SK-N-DZ (cell line): ENCODE data around the gene KDM2A. TPM values are rescaled to one million over a fixed set of nuclear protein-coding genes. Genes with fewer than 3 reads are reported as not detected.

Experiments used
- DNase-seq: peaks from one replicate; pipeline ENCODE4 v3.0.0-alpha.2; 2015; ENCODE audit warnings: low spot score
- polyA plus RNA-seq, 2 experiments: library from polyadenylated mRNA; depleted of rRNA; stranded (reverse); fragments of >200 nt; gene quantifications; 2 replicates each; pipeline ENCODE4 v1.2.3, GENCODE V29; 2014

Gene KDM2A
- polyA plus RNA-seq (2014; cell fraction: cytosol; rRNA removed), result 11.9 and 12.6 TPM in 2 replicates
- 19.1 and 27.3 TPM in 2 replicates for polyA plus RNA-seq (2014; cell fraction: nucleus; rRNA removed)

- peak; percentile 97 for DNase-seq
Measured at GRCh38 chr11:67118801-67119584, at the start of gene KDM2A. TSS of gene KDM2A (plus strand) at chr11:67119263. CDS start at chr11:67121317, 2,054 bp downstream.

- peak; percentile 65 for DNase-seq
Measured at GRCh38 chr11:67071420-67072284, 47.4 kb upstream of the KDM2A start.

GRCh38 chr11:67072295-67072694, 46.8 kb upstream of the KDM2A start:
- no peak for DNase-seq

- DNase-seq, result no peak
Measured at GRCh38 chr11:67073908-67074307, 45.2 kb upstream of the KDM2A start.

- no peak for DNase-seq
Measured at GRCh38 chr11:67076202-67076601, 42.9 kb upstream of the KDM2A start.

- no peak for DNase-seq
Measured at GRCh38 chr11:67079065-67079705, 39.9 kb upstream of the KDM2A start.

- no peak for DNase-seq
Measured at GRCh38 chr11:67082071-67082791, 36.8 kb upstream of the KDM2A start.

- DNase-seq, result no peak
Measured at GRCh38 chr11:67083786-67084366, 35.2 kb upstream of the KDM2A start.

- DNase-seq, result no peak
Measured at GRCh38 chr11:67085617-67086016, 33.4 kb upstream of the KDM2A start.

GRCh38 chr11:67090717-67091116, 28.3 kb upstream of the KDM2A start:
- DNase-seq, result no peak

GRCh38 chr11:67095214-67095507, 23.9 kb upstream of the KDM2A start:
- DNase-seq, result no peak

GRCh38 chr11:67098799-67099429, 20.1 kb upstream of the KDM2A start:
- DNase-seq, result no peak

- no peak for DNase-seq
Measured at GRCh38 chr11:67099831-67100324, 19.2 kb upstream of the KDM2A start.

GRCh38 chr11:67102664-67103063, 16.4 kb upstream of the KDM2A start:
- DNase-seq, result no peak

GRCh38 chr11:67105964-67106363, 13.1 kb upstream of the KDM2A start:
- no peak for DNase-seq

GRCh38 chr11:67111261-67111660, 7.8 kb upstream of the KDM2A start:
- no peak for DNase-seq

- DNase-seq, result no peak
Measured at GRCh38 chr11:67113231-67113721, 5.8 kb upstream of the KDM2A start.

- no peak for DNase-seq
Measured at GRCh38 chr11:67114275-67114896, 4.7 kb upstream of the KDM2A start.

- no peak for DNase-seq
Measured at GRCh38 chr11:67116758-67117105, 2.3 kb upstream of the KDM2A start.

- DNase-seq, result no peak
Measured at GRCh38 chr11:67117176-67117575, 1.9 kb upstream of the KDM2A start.
